Prostate gland (tissue), 2 donors: ENCODE data around the gene GSTT2.
"Not testable (repeated sequence)": the region's sequence is repeated elsewhere in the genome, so short reads cannot be mapped to it uniquely, and the experiment has no call there.

Experiments
- CTCF ChIP-seq, 4 experiments: fragments of 200-600 bp in 2 of 4; fragments of 450-650 bp in 2 of 4; sonication (generic) in 2 of 4; IDR thresholded peaks; 1 replicate in 3 of 4; 2 replicates in 1 of 4; pipeline ENCODE4 v1.5.1; 2016 to 2019; ENCODE audit warnings: antibody characterized with exemption in 4 of 4, mild to moderate bottlenecking in 2 of 4, moderate library complexity in 2 of 4
- POLR2A ChIP-seq: fragments of 450-650 bp; IDR thresholded peaks from one replicate; pipeline ENCODE4 v1.6.1; 2016; ENCODE audit warnings: antibody characterized with exemption, mild to moderate bottlenecking
- POLR2AphosphoS5 ChIP-seq: sonication (generic); formaldehyde crosslinking; IDR thresholded peaks from one replicate; pipeline ENCODE4 v1.6.1; 2017; ENCODE audit warnings: antibody characterized with exemption

GRCh38 chr22:23952794-23953405 lies 27.0 kb upstream of the GSTT2 start:
- TF ChIP-seq CTCF (IDR thresholded peaks at IDR 0.05); POLR2A; POLR2AphosphoS5: not testable (repeated sequence)
